GM19463 (cell line): ENCODE results near the gene RNF213.

Experiments
- ATAC-seq: cut with Tn5 transposase; IDR thresholded peaks from one replicate; pipeline ENCODE4 v1.9.1; 2021; ENCODE audit warnings: mild to moderate bottlenecking, moderate library complexity; ENCODE audit not compliant: unreplicated experiment

Gene RNF213

DNA sequence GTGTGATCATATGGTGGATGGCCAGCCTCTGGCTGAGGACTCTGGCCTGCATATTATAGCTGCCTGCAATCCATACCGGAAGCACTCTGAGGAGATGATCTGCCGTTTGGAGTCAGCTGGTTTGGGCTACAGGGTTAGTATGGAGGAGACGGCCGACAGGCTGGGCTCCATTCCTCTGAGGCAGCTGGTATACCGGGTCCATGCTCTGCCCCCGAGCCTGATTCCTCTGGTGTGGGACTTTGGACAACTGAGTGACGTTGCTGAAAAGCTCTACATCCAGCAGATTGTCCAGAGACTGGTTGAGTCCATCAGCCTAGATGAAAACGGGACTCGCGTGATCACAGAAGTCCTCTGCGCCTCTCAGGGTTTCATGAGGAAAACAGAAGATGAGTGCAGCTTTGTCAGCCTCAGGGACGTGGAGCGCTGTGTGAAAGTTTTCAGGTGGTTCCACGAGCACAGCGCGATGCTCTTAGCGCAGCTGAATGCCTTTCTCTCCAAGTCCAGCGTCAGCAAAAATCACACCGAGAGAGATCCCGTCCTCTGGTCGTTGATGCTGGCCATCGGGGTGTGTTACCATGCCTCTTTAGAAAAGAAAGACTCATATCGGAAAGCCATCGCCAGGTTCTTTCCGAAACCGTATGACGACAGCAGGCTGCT lies 85.3 kb downstream of the RNF213 start:
- ATAC-seq = no peak

GRCh38 chr17:80346498-80347275 lies 86.0 kb downstream of the RNF213 start:
- ATAC-seq = no peak

DNA sequence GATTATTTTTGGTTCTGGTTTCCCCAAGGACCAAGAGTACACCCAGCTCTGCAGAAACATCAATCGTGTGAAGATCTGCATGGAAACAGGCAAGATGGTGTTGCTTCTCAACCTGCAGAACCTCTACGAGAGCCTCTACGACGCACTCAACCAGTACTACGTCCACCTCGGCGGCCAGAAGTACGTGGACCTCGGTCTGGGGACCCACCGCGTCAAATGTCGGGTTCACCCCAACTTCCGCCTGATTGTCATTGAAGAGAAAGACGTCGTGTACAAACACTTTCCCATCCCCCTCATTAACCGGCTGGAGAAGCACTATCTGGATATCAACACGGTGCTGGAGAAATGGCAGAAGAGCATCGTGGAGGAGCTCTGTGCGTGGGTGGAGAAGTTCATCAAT lies 86.9 kb downstream of the RNF213 start:
- ATAC-seq = no peak

DNA sequence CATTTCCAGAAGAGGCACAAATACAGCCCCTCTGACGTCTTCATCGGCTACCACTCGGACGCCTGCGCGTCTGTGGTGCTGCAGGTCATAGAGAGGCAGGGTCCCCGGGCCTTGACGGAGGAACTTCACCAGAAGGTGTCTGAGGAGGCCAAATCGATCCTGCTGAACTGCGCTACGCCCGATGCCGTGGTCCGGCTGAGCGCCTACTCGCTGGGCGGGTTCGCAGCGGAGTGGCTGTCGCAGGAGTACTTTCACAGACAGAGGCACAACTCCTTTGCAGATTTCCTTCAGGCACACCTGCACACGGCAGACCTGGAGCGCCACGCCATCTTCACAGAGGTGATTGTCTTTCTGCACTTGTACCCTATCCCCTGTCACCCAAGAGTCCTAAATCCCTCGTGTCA lies 87.3 kb downstream of the RNF213 start:
- no peak for ATAC-seq

- no peak for ATAC-seq
Observed at GRCh38 chr17:80348551-80349150, 88.0 kb downstream of the RNF213 start.

GRCh38 chr17:80349151-80349651 lies 88.5 kb downstream of the RNF213 start:
- no peak for ATAC-seq

DNA sequence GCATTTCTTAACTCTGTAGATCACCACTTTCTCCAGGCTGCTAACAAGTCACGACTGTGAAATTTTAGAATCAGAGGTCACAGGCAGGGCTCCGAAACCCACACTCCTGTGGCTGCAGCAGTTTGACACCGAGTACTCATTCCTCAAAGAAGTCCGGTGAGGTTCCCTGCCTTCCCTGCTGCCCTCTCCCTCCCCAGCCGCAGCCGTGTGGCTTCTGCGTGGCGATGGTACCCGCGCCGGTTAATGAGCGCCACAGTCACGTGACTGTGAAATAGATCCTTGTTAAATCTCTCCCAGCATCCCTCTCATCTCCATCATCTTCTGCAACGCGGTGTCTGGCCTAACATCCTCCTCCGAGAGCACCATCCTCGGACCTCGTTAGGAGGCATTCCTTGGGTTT lies 89.1 kb downstream of the RNF213 start:
- no peak for ATAC-seq

DNA sequence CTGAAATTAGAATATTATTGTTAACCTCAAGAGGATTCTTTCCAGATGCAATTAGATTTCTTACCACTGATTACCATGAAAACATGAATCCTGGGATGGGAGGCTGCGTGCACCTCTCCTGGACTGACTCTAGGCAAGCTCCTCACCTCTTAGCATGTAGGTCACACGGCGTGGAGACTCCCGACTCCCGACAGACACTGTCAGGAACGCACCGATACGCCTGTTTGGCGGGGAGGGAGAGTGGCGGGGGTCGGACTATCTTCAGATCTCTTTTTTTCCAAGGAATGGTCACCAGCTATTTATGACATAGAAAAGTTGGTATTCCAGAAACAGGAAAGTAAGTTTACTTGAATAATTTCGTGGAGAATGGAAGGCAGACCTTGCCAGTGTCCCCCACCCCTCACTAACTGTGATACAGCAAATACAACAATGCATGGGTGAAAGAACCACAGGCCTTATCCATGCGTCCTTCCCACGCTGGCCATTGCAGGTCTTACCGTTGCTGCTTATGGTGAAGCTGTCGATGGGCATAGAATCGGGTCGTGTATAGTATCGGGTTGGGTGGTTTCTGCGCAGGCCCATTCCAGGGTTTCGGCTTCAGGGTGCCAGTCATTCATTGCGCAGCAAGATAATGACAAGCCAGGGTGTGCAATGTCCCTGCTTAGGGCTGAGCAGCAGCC lies 91.7 kb downstream of the RNF213 start:
- ATAC-seq = no peak

DNA sequence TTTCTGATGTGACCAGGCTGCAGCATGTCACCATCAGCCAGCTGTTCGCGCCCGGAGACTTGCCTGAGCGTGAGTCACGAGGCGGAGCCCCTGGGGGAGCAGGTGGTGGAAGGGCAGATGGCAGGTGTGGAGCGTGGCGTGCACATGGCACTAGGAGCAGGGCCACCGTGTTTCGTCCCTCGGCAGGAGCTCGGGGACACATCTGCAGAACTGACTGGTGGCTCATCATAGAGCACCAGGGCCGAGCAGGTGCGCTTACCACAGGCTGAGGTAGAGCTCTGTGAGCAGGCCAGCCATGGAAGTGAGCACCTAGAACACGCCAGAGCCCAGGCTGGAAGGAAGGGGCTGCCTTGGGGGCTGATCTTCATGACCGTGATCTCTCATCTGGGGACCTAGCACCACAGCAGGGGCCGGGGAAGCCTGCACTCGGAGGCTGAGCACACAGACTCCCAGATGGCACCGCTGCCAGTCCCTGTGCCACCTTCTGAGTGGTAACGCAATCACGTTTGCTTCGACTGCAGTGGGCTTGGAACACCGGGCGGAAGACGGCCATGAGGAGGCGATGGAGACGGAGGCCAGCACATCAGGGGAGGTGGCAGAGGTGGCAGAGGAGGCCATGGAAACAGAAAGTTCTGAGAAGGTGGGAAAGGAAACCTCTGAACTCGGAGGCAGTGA lies 92.5 kb downstream of the RNF213 start:
- ATAC-seq = no peak

DNA sequence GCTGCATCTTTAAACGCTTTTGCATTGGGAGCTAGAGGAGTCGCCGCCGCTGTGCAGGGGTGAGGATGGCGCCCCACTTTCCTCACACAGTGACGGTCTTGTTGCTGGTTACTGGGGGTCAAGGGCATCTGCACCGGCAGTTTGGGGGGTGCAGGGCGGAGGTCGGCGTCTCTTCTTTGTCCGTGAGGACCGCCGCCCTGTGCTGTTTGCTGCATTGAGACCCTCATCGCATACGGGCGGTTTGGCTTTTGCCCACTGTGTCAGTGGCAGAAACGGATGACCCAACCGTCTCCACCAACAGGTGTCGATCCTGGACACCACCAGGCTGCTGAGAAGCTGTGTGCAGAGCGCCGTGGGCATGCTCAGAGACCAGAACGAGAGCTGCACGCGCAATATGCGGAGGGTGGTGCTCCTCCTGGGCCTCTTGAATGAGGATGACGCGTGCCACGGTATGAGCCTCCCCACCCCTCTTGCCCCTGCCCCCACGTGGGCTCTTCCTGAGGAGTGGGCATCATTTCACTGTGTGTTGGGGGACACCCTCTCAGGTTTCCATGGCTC lies 93.1 kb downstream of the RNF213 start:
- ATAC-seq = no peak

DNA sequence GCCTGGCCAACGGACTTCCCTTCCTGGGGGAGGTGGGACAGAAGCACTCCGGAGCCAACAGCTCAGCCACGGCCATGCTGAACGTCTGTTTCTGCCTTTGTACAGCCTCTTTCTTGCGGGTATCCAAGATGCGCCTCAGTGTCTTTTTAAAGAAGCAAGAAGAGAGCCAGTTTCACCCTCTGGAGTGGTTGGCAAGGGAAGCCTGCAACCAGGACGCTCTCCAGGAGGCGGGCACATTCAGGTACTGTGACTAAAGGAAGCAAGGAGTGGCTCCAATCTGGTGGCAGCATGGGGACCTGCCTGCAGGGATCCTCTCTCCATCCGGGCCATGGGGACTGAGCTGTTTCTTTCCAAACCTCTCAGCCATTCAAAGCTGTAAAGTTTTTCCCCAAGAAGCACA lies 93.7 kb downstream of the RNF213 start:
- ATAC-seq = no peak

DNA sequence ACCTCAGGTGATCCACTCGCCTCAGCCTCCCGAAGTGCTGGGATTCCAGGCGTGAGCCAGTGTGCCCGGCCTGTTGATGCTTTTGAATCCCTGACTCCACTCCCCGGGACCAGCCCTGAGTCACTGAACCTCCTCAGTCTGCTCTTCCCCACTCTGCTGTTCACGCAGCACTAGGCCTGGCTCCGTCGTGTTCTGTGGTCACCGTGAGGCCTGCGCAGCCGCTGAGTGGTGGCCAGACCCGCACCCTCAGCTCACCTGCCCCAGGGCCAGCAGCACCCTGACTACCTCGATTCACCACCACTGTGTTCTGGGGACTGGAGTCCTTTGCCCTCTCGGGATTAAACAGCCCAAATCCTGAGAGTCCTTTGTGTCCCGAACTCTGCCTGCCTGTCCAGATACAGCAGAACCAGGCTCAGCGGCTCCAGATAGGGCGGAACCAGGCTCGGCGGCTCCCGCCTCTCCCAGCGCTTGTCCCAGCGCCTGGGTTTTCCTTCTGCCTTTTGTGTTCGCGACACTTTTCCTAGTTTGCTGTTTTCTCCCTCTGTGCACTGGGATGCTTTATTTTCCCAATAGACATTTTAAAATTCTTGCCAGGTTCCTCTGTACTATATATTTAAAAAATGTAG lies 95.7 kb downstream of the RNF213 start:
- no peak for ATAC-seq

DNA sequence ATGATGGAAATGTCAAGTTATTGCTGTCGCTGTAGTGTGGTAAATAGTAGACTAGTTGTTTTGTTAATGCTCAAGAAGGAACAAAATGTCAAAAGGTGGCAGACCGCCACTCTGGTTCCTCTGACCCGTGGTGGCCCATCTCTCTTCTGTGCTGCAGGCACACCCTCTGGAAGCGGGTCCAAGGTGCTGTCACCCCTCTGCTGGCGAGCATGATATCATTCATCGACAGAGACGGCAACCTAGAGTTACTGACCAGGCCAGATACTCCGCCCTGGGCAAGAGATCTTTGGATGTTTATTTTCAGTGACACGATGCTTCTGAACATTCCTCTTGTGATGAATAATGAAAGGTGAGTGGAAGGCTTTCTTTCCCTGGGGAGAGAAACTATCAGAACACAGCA lies 97.5 kb downstream of the RNF213 start:
- ATAC-seq = no peak

- ATAC-seq = no peak
Observed at GRCh38 chr17:80358861-80359260, 98.2 kb downstream of the RNF213 start.

DNA sequence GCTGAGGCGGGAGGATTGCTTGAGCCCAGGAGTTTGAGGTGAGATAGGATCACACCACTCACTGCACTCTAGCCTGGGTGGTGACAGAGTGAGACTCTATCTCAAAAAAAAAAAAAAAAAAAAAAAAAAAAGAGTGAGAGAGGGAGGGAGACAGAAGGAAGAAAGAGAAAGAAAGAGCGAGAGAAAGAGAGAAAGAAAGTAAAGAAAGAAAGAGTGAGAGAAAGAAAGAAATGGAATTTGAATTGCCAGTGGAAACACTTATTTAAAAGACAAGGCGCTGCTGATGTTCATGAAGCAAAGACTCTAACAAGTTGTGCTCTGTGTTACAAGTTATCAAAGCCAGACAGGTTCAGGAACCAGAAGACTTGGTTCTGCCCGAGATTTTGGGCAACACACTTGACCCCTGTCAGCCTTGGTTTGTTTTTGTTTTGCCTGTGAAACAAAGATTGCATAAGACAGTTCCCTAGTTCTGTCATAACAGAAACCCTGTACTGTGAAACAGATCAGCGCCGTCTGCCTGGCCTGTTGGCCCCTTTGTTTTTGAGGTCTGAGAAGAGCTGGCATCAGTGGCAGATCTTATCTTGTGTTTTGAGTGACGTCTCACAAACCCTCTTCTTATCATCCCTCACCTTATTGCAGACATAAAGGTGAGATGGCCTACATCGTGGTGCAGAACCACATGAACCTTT lies 98.9 kb downstream of the RNF213 start:
- ATAC-seq = no peak

DNA sequence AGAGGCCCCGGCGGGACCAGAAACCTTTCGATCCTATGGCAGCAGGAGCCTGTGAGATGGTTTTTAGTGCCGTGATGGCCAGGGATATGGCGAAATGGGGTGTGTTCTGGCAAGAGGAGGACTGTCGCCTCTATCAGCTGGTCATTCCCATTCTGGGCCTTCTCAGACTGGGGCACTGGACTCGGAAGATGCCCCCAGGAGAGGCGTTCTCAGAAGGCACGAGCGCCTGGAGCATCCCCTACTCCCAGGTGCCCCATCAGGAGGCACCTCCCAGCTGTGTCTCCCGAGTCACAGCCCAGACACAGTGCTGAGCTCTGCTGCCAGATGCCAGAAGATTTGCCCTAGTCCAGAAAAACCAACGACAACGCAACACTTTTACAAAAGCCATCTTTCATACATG lies 99.7 kb downstream of the RNF213 start:
- ATAC-seq = no peak

GRCh38 chr17:80361495-80362220 lies 101.0 kb downstream of the RNF213 start:
- no peak for ATAC-seq

DNA sequence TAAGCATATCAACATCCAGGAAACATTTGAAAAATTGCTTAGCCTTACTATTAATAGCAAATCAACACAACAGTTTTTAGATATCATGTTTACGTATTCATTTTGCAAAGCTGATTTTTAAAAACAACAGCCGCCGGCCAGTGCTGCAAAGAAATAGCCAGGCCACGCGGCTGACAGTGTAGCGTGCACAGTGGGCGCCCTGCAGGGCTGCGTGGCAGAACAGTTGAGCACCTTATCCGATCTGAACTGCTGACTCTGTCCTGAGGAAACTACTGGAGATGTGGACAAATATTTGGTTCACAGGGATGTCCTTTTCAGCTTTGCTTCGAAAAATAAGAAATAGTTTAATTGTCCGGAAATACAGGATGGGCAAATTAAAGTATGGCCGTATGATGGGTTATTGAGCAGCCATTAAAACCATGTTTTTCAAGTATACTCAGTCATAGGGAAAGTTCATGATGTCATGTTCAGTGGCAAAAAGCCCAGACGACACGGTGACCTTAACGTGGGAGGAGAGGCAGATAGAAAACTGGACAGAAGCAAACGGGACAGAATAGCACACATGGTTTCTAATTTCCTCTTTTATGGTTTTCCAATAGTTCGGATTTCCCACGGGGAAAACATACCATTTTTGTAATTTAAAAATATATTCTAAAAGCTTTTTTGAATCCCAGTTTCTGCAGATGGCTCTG lies 101.9 kb downstream of the RNF213 start:
- ATAC-seq = no peak
